ENCODE results near the gene LEMD2. TPM values are rescaled to one million over a fixed set of nuclear protein-coding genes. Genes with fewer than 3 reads are reported as not detected.

Gene LEMD2
- total RNA-seq, 1 donor from 2014 or later, result 40.4 TPM

DNA sequence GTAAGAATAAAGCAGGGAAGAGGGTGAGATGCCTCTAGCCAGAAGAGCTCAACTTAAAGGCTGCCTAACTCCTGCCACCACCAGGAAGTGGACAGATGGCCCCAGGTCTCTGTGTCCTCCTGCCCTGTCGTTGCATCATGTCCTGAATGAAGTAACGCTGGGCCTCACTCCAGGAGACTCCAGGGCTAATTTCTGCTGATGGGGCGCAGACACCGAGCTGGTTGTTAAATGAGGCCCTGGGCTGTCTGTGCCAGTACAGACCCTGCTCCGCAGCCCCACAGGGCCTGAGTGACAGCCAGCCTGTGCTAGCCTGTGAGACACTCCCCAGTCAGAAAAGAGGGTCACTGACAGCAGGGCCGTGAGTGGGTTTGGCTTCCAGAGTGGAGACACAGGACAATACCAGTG lies 48.7 kb downstream of the LEMD2 start:
- no peak for DNase-seq (ENCODE audit: low read depth, low spot score)

DNA sequence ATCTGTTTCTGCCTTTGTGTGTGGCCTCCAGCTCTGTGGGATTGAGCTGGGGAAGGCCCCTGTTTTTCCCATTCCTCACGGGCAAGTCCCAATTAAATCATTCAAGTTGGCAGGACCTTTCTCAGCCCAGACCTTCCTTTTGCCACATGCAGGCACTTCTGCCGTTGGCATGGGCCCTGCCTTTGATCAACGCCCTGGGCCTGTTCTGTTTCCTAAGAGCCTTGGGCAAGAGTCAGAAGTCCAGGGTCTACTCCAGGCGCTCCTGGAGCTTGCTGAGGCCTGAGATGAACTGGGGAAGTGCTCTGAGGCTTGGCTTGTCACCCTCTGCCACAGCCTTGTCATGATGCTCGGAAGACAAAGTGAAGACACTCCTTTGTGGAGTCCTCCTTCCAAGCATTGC lies 49.4 kb downstream of the LEMD2 start:
- DNase-seq (ENCODE audit: low read depth, low spot score), result no peak

DNA sequence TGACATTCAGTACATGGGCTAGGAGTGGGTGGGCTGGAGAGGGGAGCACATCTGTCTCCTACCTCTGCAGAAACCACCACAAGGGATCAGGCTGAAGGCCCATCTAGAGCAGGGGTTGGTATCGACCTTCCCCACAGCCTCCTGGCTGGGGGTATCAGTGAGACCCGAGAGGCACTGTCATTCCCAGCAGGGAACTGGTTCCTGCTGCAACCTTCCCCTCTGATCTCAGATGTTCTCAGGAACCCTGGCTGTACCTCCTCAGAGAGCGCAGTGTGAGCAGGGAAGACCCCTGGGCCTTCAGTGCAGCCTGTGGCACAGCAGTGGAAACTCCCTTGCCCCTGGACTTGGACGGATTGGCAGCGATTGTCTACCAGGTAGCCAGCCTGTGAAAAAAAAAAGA lies 50.1 kb downstream of the LEMD2 start:
- DNase-seq (ENCODE audit: low read depth, low spot score), result no peak

DNA sequence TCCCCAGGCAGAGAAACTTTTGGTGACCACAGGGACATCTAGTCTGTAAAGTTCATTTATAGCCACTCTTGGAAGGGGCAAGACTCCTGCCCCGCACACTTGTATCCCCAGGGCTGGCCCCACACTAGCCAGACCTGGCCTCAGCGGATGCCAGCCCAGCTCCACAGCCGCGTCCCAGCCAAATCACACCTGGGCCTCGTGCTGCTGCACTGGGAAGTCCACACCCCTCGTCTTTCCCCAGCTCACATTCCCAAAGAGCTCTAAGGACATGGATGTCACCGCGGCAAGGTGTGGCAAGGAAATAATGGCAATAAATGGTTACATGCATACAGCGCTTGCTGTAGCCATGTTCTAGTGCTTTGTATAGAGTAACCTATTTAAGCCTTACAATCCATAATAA lies 50.8 kb downstream of the LEMD2 start:
- DNase-seq (ENCODE audit: low read depth, low spot score), result no peak

DNA sequence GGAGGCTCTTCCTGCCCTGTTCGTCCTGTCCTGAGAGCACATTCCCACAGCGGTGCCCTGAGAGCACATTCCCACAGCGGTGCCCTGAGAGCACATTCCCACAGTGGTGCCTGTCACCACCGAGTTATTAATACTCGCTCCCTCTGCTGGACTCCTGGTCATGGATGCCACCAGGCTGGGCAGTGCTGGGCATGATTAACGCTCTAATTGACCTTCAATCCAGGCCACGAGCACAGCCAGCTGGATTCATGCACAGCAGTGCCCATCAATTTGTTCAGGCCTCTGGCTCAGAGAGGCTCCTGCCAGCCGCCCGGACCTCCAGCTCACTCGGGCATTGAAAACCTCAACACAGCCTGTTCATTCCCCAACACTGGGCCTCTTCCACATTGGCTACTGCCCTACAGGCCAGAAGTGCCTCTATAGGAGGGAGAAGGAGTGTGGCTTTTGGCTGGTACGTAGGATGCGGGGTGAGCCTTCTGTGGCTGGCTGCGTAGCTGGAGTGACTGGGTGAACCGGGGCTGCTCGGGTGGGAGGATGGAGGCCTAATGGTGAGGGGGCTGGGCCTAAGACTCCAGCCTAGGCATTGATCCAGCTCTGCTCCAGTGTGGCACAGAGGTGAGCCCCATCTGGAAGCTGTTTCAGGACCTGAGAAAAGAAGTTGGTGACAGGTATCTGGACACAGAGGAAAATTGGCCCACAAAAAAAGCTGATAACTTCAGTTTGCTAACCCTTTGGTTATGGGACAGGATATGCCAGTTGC lies 51.5 kb downstream of the LEMD2 start:
- no peak for DNase-seq (ENCODE audit: low read depth, low spot score)

DNA sequence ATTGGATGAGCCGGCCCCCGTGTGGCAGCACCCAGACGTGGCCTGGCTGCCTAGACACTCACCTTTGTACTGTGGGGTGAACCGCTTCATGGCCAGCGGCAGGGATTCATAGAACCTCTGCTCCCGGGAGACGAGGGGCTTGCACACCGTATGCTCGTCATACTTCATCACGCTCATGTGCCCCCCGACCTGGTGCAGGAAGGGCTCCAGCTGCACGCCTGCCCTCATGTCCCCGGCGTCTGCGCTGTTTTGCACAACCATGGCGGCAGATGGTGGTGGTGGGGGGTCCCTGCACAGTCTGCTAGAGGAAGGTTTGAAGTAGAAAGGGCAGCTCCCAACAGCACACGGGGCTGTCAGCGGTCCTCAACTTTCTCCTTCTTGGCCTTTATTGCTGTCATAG lies 53.7 kb downstream of the LEMD2 start:
- no peak for DNase-seq (ENCODE audit: low read depth, low spot score)

DNA sequence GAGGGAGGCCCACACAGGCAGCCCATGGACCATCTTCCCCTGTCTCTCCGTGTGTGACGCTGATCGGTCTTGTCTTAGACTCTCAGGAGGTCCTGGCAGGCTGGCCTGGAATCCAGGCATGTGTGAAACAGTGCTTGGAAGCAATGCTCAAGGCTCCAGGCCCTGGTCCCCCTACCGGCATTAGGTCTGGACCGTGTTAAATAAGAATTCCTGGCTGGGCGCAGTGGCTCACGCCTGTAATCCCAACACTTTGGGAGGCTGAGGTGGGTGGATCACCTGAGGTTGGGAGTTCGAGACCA lies 55.3 kb downstream of the LEMD2 start:
- no peak for DNase-seq (ENCODE audit: low read depth, low spot score)

DNA sequence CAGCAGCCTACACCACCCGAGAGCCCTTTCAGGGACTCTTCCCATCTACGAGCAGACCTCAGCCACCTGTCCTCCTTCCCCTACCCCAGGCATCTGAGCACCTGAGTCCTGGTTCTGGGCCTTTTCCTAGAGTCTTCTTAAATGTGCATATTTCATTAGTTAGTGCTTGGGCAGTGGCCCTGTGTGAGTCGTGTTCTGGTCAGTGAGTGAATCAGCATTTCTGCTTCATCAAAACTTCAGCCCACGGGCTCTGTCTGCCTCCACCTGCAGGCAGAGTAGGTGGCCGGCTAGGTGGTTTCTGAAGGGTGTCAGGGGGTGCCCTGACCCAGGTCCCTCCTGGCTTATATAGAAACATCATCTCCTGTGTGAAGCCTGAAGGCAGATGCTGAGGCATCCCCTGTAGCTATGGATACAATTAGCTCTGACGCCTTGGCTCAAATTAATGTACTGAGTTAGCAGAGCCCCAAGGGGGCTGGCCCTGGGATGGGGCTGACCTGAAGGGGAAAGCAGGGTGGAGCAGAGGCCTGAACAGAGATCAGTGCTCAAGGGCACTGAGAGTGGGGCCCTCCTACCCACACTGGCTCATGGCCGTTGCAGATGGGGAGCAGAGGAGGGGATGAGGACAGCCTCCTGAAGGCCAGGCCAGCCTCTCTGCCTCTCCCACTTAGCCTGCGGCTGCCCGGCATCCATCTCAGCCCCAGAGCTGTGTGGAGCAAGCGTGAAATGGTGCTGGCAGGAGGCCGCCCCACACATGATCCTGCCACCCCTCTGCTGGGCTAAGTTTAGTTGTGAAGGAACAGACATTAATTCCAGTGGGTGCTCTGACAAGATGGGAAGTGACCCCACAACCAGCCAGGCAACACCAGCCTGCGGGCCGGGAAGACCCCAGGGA lies 55.9 kb downstream of the LEMD2 start:
- DNase-seq (ENCODE audit: low read depth, low spot score), result no peak

DNA sequence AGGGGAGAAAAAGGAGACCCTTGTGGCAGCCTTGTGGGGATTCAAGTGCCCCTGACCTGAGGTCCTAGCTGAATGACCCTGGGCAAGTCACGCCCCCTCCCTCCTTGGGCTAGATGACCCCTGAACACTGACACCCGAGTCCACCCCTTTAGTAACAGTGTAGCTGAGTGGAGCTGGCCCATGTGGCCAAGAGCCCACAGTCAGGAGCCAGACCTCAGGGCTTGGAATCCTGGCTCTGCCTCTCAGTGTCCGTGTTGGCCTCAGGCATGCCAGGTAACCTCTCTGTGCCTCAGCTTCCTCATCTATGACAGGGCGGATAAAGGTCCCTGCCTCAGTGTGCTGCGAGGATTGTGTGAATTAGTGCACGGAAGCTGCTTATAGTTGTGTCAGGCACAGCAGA lies 56.5 kb downstream of the LEMD2 start:
- no peak for DNase-seq (ENCODE audit: low read depth, low spot score)

DNA sequence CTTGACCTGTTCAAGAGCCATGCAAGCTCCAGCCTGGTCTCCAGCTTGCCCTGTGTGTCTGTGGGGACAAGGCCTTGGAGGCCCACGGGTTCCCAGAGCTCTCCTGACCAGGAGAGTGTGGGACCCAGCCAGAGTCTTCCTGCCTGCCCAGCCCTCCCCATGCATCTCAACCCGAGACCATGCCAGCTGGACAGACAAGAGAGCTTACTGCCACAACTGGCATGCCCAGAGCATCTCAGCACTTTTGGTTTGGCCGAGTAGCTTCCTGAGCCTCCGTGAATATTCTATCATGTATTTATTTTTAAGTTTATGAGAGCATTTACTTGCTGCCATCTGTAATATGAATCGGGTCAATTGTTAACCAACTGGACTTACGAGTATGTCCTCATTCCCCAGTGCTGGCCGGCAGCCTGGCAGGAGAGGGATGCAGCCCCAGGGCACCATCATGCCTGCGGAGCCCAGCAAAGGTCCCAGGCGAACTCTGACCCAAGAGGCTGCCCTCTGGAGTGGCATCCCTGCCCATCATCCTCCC lies 57.1 kb downstream of the LEMD2 start:
- DNase-seq (ENCODE audit: low read depth, low spot score), result no peak

DNA sequence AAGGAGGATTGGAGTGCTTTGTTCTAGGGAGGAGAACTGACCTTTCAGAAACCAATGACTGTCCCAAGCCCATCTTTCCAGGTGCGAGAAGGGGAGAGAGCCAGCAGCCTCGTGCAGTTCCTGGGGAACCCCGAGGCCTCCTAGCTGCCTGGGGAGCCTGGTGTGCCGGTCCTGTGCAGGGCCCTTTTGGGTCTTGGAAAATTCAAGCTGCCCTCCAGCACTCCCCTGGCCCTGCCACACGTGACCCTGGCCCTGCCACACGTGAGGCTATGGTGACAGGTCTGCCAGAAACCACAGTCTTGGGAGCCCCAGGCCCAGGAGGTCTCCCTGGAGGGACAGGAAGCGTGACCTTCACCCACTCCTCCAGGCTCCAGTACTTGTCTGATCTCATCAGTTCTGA lies 57.9 kb downstream of the LEMD2 start:
- DNase-seq (ENCODE audit: low read depth, low spot score), result no peak

DNA sequence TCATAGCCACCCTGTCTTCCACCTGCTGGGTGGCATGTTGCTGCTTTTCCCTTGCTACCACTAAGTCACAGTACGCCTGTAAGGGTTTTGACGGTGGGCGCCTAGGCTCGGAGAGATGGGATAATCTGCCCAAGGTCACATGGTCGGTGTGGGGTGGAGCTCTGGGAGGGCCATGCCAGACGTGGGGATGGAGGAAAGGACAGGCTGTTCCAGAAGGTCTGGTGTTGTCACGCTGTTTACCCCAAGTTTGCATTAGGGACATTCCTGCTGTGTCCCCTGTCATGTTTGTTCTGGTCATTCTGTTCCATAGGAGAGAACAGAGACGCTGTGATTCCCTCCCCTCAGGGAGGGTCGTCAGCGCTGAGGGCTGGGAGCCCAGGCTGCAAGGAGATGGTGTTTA lies 58.3 kb downstream of the LEMD2 start:
- no peak for DNase-seq (ENCODE audit: low read depth, low spot score)

DNA sequence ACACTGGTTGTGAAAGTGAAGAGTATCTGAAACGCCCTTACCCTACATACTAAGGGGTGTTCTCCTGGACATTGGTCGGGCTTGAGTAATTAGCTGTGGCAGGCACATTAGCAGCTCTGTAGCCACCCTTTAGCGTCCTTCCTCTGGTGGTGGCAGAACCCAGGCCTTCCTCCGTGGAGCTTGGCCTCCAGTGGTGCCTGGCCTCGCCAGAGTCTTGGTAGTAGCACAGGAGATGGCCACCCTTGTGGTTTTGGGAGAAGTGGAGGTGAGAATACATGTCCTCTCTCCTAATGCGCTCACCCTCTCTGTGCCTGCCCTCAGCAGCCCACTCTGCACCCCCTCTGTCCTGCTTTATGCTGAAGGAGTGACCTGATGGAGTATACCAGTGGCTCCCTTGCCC lies 59.9 kb downstream of the LEMD2 start:
- DNase-seq (ENCODE audit: low read depth, low spot score), result no peak

DNA sequence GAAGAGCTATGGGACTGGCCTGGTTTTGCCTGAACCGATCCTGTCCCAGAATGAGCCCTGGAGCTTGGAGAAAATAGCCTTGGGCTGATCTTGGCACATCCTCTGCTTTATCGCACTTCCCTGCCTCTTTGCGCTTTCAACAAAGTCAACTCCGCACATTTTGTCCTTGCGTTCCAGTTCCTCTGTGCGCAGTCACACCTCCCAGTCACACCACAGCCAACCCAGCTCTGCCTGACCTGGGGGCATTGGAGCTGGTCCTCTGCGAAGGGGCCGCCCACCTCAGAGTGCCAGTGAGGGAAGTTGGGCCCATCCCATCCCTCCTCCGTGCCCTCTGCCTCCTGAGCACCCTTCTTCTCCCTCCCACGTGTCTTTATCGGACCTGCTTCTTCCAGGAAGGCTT lies 60.5 kb downstream of the LEMD2 start:
- no peak for DNase-seq (ENCODE audit: low read depth, low spot score)

DNA sequence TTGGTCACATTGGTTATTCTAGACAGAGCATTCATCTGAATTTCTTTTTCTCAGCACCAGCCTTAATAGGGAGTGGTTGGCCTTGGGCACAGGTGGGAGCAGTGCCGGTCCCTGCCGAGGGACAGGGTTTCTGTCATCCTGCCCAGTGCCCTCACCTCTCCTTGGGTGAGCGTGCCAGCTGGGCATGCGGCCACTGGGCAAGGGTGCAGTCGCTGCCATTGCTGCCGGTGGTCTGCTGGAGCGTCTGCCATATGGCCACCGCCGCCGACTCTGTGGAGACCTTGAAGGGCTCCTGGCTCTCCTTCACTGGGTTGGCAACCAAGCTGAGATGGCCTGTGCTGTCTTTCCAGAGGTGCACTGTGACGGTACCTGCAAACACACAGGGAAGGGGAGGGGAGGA lies 61.0 kb downstream of the LEMD2 start:
- DNase-seq (ENCODE audit: low read depth, low spot score), result no peak

DNA sequence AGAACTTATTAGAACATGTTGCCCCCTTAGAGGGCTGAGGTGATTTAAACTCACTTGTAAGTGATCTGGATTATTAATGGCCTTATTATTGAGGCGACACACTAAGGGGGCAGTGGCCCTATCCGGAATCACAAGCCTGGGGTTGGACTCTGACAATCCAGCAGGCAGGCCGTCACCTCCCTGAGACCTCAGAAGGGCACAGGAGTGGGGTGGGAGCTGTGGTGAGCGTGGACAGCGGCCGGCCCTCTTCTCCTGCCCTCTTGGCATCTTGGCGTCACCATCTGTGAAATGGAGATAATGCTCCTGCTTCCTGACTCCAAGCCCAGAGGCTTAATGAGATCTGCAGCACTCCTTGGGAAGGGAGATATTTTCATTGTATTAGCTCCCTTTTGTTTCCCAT lies 61.8 kb downstream of the LEMD2 start:
- DNase-seq (ENCODE audit: low read depth, low spot score), result no peak

DNA sequence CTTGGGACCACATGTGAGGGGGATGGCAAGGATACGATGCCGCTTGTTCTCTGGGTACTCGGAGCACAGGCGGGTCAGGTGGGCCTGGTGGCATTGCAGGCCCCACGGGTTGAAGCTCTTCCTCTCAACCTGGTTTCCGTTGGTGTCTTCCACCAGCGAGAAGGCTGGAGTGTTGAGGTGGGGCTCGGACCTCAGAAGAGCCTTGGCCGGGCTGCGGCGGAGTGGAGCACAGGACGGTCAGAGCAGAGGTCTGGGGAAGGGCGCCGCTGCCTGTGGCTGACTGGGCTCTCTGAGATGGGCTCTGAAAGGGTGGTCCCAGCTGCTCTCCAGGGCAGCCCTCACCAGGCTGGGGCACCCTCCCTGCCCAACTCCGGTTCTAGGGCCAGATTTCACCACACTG lies 62.2 kb downstream of the LEMD2 start:
- no peak for DNase-seq (ENCODE audit: low read depth, low spot score)

DNA sequence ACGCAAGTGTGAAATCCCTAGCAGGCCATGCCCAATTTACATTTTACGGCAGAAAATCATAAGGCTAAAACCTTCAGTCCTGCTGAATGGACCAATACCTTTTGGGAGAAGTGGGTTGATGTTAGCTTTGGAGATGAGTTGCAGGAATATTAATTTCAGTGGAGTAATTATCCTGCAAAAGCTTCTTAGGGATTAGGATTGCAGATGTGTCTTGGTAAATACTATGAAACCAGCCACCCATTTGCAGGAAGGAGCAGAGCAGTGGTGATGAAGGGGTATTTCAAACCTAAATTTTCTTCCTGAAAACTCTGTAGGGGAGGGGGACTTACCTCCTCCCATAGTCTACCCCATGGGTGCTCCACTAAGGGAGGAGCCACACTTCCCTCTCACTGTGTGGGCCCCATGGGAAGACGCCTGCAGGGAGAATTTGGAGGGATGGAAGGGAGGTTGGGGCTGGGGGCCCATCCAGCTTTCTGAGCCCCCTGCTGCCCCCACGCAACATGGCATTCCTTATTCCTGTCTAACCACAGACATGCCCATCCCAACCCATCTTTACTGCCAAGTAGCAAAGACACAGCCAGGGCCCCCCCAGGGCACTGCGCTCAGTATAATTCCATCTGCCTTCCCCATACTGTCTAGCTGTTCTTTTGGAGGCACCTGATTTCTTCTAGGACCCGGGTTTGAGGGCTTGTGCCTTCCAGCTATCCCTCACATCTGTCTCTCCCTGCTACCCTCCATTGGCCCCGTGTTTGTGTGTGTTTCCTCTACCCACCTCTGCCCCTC lies 62.8 kb downstream of the LEMD2 start:
- no peak for DNase-seq (ENCODE audit: low read depth, low spot score)

DNA sequence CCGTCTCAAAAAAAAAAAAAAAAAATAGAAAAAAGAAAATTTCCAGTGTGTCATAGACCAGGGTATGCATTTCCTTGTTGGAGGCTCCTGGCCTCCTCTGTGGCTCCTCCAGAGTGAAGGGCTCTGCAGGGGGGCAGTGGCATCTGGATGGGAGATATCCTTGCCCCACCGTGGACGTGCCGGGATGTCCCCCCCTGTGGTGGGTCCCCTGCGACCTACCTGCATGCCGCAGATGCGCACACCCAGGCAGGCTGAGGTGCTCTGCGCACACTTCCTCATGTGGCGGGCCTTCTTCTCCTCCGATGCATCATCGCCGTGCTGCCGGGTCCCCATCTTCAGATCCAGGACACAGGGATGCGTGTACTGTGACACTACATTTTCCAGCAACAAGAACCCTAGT lies 63.7 kb downstream of the LEMD2 start:
- no peak for DNase-seq (ENCODE audit: low read depth, low spot score)

DNA sequence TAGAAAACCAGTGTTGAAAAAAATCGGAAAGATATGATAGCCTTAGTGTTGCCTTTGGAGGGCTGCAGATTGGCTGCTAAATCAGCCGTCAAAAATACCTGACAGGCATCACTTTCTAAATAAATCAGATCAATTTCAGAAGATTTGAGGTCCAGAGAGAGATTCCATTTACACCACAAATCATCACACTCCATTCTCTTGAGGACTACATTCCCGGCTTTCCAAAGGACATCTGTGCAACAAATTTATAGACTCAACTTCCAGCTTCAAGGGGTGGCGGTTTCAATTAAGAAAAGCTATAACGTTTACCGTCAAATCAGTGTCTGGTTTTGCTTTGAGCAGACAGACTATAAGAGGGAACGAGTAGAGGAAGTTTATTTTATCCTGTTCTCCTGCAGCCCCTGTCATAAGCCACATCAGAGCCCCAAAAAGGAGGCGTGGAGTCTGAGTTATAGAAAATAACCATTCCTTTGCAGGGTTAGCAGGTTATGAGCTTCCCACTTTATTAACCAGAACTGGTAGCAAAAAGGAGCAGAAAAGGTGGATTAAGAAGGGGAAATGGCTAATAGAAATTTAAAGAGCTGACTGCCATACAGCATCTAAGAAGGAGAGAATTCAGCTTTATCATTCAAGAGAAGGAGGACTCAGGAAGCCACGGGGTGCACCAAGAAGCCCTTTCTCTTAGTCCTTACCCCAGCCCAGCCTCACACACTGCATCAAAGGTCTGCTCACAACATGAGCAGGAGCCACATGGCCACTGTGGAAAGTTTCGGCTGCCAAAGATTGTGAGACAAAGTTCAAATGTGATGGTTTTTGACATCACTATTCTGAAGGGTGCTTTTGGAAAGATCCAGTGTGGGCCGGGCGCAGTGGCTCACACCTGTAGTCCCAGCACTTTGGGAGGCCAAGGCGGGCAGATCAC lies 64.6 kb downstream of the LEMD2 start:
- DNase-seq (ENCODE audit: low read depth, low spot score), result no peak

Measured in pulmonary artery endothelial cell (primary cell).